T-helper 2 cell (primary cell): Measurements from ENCODE around the gene PPT2.
A peak's percentile ranks its signal among the peaks of the same experiment; 100 is the strongest.
"Not testable (repeated sequence)": the region's sequence is repeated elsewhere in the genome, so short reads cannot be mapped to it uniquely, and the experiment has no call there.

Experiments used
- DNase-seq, 5 experiments: peaks; one replicate each; pipeline versions ENCODE4 v3.0.0 to v3.0.0-alpha.2; 2012 to 2022

PPT2 gene

GRCh38 chr6:32177788-32178546, 24.0 kb downstream of the PPT2 start, which contains the start of gene RNF5:
TSS of gene RNF5 (plus strand) at chr6:32178405. CDS start at chr6:32178512, 107 bp downstream.
- DNase-seq = peak; percentile 77 to 100 (median 91)

- DNase-seq = no peak
These were observed 24.9 kb downstream of the PPT2 start for GRCh38 chr6:32178547-32179440.

GRCh38 chr6:32179766-32180405, 25.9 kb downstream of the PPT2 start:
- no peak for DNase-seq

GRCh38 chr6:32181148-32181702, 27.3 kb downstream of the PPT2 start:
- DNase-seq = no peak

- no peak for DNase-seq
These were observed 28.1 kb downstream of the PPT2 start for GRCh38 chr6:32181915-32182529.

GRCh38 chr6:32182555-32182981, 28.6 kb downstream of the PPT2 start:
- no peak for DNase-seq

GRCh38 chr6:32183030-32183429, 29.1 kb downstream of the PPT2 start:
- DNase-seq = no peak

- DNase-seq = no peak
These were observed 29.6 kb downstream of the PPT2 start for GRCh38 chr6:32183483-32184083.

GRCh38 chr6:32184084-32184640, 30.2 kb downstream of the PPT2 start, which contains the start of gene AGER:
TSS of gene AGER (minus strand) at chr6:32184253. CDS start at chr6:32184222, 31 bp downstream.
- no peak for DNase-seq

GRCh38 chr6:32185681-32186131, 31.8 kb downstream of the PPT2 start:
- peak in 4 of 5 experiments; percentile 42 to 87 (median 48) for DNase-seq

GRCh38 chr6:32186151-32186840, 32.4 kb downstream of the PPT2 start:
- not testable (repeated sequence) for DNase-seq

GRCh38 chr6:32187009-32187709, 33.2 kb downstream of the PPT2 start:
- DNase-seq = no peak

GRCh38 chr6:32187725-32188380, 33.9 kb downstream of the PPT2 start:
- not testable (repeated sequence) for DNase-seq

- DNase-seq = no peak
These were observed 34.6 kb downstream of the PPT2 start for GRCh38 chr6:32188381-32189068.

GRCh38 chr6:32189069-32189741, 35.3 kb downstream of the PPT2 start:
- DNase-seq = no peak

GRCh38 chr6:32189742-32190053, 35.8 kb downstream of the PPT2 start:
- DNase-seq = peak in 1 of 5 experiments; percentile 23

GRCh38 chr6:32190054-32190851, 36.3 kb downstream of the PPT2 start, which contains the start of gene PBX2:
TSS of gene PBX2 (minus strand) at chr6:32190202. CDS start at chr6:32189915, 287 bp downstream.
- DNase-seq = peak; percentile 49 to 95 (median 67)
